Activated CD4-positive, alpha-beta T cell treated with anti-CD3 and anti-CD28 coated beads, Interleukin-2, amount 50 U/mL, for 48 hours (primary cell): ENCODE results near the gene WIF1.

ENCODE experiments used
- DNase-seq, 2 experiments: peaks; one replicate each; pipeline ENCODE4 v3.0.0-alpha.2; 2020

Gene WIF1

DNA sequence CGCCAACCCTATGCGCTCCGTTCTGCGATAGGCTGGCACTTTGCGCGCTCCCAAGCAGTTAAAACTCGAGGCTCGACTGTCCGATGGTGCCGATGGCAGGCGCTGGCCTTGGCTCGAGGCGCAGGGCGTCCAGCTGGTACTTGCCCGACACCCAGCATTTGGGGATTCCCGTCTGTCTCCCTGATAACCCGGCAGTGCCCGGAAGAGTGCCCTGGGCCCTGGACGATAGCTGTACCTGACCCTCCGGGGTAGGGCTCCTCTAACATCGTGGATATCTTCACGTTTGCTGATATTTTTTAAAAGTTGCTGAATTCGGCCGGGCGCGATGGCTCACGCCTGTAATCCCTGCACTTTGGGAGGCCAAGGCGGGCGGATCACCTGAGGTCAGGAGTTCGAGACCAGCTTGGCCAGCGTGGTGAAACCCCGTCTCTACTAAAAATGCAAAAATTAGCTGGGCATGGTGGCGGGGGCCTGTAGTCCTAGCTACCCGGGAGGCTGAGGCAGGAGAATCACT, 908 bp upstream of the WIF1 start:
- no peak for DNase-seq

- no peak for DNase-seq
Observed at GRCh38 chr12:65119063-65119462, 2.0 kb downstream of the WIF1 start.

- no peak for DNase-seq
Observed at GRCh38 chr12:65113621-65114035, 7.5 kb downstream of the WIF1 start.

DNA sequence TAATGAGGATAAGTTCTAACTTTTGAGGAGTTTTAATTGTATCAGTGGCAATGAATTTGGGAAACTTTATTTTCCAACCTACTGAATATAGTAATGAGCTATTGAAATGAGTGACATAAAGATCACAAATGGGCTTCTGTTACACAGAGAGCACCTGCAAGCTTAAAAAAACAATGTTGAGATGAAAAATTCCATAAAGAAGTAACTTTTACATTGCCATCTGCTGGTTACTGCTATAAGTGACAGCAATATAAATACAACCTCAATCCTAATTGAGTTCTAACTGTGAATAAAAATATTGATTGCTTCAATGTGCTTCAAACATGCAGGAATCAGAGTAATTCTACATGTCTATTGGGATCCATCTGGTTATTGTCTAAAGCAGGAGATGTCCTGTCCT, 14.2 kb downstream of the WIF1 start:
- no peak for DNase-seq

DNA sequence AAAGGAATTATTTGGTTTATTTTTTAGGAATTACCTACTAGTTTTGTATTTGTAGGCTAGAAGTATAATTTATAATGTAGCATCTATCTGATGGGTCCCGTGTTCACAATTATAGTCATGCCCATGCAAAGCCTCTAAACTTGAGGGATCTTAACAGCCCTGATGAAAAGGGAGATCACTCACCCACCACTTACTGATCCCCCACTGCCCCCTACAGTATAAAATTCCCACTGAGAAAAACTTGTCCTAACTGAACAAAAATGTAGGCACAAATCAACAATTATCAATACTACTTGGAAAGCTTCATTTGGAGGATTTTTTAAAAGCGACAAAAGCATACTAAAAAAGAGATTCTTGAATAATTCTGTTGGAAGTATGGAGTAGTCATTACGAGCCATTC, 21.0 kb downstream of the WIF1 start:
- no peak for DNase-seq

GRCh38 chr12:65099182-65099581, 21.9 kb downstream of the WIF1 start:
- no peak for DNase-seq

DNA sequence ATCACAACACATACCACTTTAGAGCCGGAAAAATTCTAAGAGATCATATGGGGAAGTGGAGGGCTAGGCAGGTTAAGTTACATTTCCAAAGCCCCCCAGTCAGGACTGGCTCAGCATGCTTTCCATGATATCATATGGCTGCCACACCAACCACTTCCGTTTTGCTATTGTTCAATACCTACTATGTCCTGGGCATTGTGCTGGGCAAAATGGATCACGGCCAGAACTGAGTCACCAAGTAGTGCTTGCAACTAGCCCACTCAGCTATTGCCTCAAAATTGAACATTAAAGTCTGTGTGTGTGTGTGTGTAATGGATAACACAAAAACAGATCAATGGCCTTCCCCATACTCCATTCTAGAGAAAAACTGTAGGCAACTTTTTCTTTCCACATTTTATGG, 22.7 kb downstream of the WIF1 start:
- DNase-seq = no peak

DNA sequence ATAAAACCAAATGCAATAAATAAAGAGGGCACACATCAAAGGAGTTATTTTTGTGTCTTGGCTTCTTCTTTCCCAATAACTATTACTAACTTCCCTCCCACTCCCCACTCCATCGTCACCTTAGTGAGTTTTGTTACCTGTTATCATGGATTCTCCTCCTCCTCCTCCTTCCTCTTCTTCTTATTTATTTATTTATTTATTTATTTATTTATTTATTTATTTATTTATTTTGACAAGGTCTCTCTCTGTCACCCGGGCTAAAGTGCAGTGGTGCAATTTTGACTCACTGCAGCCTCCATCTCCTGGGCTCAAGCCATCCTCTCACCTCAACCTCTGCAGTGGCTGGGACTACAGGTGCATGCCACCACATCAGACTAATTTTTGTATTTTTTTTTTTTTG, 26.4 kb downstream of the WIF1 start:
- no peak for DNase-seq

DNA sequence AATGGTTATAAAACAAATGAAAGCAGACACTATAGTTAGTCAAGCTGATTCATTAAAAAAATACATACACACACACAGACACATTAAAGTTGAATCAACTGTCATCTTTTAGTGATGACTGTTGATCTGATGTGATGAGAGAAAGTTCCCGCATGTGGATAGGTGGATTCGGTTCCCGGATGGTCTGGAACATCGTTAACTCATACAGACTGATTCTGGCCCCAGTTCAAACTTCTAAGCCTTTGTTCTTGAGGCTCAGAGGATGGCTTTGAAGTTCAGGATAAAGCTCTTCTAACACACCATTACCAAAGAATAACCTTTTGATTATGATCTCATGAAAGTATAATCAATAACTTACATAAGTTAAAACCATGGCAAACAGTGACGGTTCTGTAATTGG, 27.5 kb downstream of the WIF1 start:
- no peak for DNase-seq

- DNase-seq = no peak
Observed at GRCh38 chr12:65090461-65090860, 30.6 kb downstream of the WIF1 start.

- no peak for DNase-seq
Observed at GRCh38 chr12:65086236-65086635, 34.9 kb downstream of the WIF1 start.

DNA sequence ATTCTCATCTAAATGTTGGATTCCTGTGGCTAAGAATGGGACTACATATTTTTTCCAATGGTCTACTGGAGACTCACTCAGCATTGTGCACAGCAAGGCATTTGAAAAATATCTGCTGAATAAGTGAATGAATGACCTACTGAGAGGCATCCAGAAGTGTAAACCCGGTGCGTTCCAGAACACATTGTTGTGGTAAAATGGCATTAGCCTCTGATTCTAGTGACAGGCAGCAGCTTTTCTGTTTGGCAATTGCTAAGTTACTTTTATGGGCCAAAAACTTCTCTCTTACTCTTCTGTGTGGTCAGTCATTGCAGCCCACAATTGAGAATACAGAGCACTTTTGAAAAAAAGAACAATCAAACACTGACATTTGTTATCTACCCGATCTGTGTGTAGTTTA, 36.5 kb downstream of the WIF1 start:
- DNase-seq = no peak

DNA sequence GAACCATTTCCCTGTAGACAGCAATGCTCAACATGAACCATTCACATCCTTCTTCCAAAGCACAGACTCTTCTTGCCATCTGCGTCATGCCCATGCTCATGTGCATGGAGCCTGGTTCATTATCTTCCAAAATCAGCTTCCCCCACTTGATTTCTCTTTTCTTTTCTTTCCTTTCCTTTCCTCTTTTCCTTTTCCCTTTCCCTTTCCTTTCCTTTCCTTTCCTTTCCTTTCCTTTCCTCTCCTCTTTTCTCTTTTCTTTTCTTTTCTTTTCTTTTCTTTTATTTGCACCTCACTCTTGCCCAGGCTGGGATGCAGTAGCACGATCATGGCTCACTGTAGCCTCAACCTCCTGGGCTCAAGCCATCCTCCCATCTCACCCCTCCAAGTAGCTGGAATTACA, 37.5 kb downstream of the WIF1 start:
- DNase-seq = no peak

DNA sequence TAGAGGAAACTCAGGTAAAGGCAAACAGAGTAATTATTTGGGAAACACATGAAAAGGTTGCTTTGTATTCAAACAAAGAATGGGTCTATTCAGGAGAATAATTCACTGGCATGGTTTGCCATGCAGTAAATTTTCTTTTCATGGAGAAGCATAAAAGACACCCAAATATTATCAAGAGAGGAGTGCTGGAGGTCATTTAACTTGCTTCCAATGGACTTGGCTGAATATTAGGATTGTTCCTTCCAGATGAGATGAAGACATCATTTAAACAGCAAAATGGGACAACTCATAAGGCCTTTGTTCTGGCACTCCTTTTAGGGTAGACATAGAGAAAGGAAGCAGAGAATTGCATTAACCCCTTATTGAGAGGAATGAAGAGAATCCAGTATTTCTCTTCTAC, 38.7 kb downstream of the WIF1 start:
- no peak for DNase-seq

DNA sequence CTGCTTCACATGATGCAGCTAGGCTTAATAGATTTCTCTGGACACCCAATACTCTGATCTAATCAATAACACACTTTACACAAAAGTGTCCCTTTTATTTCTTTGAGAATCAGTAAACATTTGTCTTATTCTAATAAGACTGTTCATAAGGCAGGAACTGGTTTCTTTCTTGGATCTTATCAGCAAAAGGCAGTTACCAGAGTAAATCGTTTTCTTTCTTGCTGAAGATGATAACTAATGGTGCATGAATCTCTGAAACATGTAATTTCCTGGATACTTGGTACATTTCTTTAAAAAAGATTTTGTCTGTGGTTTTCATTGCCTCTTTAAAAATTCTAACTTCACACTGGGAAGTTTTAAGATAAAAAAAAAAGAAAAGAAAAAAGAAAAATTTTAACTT, 39.6 kb downstream of the WIF1 start:
- no peak for DNase-seq

GRCh38 chr12:65074932-65075331, 46.2 kb downstream of the WIF1 start:
- no peak for DNase-seq

- no peak for DNase-seq
Observed at GRCh38 chr12:65069336-65069735, 51.8 kb downstream of the WIF1 start.

GRCh38 chr12:65067383-65067782, 53.7 kb downstream of the WIF1 start:
- DNase-seq = no peak

GRCh38 chr12:65055859-65056258, 65.2 kb downstream of the WIF1 start:
- no peak for DNase-seq

GRCh38 chr12:65051218-65051617, 69.9 kb downstream of the WIF1 start:
- DNase-seq = no peak

DNA sequence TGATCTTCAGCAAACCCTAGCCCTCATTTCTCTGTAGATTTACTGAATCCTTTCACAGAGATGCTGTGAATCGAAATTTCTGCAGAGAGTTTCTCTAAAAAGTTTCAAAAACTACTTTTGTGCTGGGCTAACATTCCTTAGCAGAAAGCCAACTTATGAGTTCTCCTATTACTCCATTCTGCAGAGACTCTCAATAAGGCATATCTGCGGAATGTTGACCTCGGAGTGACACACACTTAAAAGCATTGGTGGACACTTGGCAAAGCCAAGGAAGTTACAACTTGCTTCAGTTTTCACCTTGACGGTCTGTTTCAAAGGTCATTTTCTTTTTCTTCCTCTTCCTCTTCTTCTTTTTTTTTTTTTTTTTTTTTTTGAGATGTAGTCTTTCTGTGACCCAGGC, 75.8 kb downstream of the WIF1 start:
- no peak for DNase-seq

DNA sequence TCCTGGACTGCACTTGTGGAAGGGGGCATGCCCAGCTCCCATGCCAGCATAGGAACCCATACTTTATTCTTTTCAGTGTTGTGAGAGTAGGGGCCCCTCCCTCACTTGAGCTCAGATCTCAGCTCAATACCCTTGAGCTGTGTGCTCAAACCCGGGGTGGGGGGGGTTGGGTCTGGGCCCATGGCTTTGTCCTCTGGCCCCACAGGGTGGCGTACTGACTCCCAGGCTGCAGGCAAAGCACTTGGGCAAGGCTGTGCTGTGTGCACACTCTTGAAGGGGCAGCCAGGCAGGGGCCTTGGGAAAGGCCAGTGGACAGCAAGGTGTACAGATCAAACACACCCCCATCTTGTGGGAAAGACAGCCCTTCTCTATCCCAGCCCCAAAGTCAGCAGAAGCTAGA, 81.8 kb downstream of the WIF1 start:
- DNase-seq = no peak

DNA sequence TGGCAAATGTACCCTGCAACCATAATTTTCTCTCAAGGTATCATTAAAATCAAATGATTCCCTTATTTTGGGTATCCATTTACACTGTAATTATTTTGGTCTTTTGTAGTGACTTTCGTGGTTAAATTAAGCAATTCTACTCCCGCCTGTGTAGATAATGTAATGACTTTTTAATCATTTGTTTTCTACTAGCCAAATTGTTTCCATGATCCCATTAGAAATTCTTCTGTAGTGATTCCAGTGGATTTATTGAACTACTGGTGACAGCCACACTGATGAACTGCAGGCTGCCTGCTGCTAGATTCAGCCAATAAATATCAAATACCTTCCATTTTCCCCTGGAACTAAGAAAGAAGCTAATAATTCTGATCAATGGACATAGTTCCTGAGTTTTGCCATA, 96.0 kb downstream of the WIF1 start:
- no peak for DNase-seq

- DNase-seq = no peak
Observed at GRCh38 chr12:65023485-65023884, 97.6 kb downstream of the WIF1 start.

GRCh38 chr12:65022960-65023359, 98.1 kb downstream of the WIF1 start:
- no peak for DNase-seq

- DNase-seq = no peak
Observed at GRCh38 chr12:65022421-65022820, 98.7 kb downstream of the WIF1 start.
